NCI-H187 treated with DMSO at 0.1 percent for 48 hours (cell line): ENCODE data around the gene FGD5.

Source experiments
- DNase-seq: peaks from one replicate; lab custom pipeline; 2025; lab: John Stamatoyannopoulos, UW

Gene FGD5, protein sequence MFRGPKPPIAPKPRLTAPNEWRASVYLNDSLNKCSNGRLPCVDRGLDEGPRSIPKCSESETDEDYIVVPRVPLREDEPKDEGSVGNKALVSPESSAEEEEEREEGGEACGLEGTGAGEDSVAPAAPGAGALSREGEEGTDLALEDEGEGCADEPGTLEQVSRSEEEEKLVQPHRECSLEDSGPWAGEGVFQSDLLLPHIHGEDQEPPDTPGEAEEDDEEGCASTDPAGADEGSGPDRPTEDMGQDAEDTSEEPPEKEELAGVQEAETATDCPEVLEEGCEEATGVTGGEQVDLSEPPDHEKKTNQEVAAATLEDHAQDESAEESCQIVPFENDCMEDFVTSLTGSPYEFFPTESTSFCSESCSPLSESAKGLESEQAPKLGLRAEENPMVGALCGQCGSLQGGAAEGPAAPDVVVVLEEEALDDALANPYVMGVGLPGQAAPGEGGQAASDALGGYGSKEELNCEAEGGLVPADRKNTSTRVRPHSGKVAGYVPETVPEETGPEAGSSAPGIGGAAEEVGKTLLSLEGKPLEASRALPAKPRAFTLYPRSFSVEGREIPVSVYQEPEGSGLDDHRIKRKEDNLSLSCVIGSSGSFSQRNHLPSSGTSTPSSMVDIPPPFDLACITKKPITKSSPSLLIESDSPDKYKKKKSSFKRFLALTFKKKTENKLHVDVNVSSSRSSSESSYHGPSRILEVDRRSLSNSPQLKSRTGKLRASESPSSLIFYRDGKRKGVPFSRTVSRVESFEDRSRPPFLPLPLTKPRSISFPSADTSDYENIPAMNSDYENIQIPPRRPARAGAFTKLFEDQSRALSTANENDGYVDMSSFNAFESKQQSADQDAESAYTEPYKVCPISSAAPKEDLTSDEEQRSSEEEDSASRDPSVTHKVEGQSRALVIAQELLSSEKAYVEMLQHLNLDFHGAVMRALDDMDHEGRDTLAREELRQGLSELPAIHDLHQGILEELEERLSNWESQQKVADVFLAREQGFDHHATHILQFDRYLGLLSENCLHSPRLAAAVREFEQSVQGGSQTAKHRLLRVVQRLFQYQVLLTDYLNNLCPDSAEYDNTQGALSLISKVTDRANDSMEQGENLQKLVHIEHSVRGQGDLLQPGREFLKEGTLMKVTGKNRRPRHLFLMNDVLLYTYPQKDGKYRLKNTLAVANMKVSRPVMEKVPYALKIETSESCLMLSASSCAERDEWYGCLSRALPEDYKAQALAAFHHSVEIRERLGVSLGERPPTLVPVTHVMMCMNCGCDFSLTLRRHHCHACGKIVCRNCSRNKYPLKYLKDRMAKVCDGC (N-terminal part only)

GRCh38 chr3:14818804-14819500, at the start of gene FGD5:
FGD5 (plus strand) TSS chr3:14818962; CDS start chr3:14819072, 110 bp downstream.
- DNase-seq: no peak

- no peak for DNase-seq
Observed at GRCh38 chr3:14769544-14770325, 49.0 kb upstream of the FGD5 start.

DNA sequence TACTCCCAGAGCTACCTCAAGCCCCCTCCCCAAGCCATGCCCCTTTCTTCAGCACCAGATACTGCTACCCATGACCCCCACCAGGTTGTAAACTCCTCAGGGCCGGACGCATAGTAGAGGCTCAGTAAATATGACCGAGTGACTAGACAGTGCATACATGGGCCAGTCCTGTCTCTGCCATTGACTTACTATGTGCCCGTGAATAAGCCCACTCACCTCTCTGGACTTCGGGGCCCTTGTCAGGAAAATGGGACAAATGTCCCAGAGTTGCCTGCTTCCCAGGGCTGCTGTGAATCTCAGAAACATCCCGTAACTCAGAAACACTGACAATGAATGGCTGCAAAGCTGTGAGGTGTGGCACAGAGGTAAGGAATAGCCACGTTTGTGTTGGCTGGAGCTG, 48.2 kb upstream of the FGD5 start:
- DNase-seq: no peak

DNA sequence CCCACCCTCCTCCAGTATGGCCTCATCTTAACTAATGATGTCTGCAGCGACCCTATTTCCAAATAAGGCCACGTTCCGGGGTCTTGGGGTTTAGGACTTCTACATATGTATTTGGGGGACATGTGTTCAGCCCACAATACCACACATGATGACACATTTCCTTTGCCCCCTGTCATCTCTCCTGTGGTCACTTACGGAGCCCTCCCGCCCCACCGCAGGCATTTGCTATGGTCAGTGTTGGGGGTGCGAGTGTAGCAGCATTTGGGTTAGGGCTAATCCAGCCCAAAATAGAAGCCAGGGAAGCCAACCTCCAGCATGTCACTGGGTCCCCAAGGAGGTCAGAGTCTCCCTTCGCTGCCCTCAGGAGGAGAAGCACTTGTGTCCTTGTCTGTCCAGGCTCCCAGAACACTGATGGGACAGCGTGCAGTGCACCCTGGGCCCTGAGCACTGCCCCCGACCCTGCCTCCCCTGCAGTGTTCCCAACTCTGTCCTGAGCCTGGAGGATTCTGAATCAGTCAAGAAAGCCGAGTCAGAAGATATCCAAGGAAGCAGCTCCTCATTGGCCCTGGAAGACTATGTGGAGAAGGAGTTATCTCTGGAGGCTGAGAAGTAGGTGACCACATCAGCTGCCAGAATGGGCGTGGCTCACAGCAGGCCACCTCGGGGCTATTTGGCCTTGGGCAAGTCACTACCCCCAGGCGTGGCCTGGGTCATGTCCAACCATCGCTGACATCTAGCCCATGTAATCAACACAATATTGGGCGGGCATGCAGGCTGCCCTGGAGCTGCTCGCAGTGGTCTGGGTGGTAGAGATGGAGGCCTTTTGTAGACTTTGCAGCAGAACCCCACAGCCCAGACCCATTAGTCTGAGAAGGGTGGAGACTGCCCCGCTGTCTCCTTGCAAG, 46.9 kb upstream of the FGD5 start:
- DNase-seq: no peak

DNA sequence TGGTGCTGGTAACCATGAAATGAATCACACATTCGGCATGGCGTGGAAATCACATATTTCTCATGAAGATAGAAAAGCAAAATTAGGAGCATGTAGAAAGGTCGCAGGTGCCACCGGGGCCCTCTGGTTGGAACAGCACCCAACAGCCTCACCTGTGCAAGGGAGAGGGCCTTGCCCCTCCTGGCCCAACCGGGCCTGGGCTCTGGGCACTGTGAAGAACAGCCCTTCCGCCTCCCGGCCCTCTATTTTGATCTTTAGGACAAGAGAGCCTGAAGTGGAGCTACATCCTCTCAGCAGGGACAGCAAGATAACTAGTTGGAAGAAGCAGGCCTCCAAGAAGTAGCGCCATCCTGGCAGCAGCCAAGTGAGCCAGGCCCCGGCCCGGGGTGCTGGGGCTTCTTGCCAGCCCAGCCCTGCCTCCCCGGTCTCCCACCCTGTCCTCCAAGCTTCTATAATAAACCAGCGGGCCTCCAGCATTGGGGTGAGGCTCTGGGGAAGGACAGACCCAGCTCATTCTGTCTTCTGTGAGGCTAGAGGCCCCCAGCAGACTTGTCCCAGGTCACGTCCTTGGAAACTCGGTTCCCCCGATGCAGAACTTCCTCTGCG, 46.1 kb upstream of the FGD5 start:
- no peak for DNase-seq

GRCh38 chr3:14773281-14773680, 45.5 kb upstream of the FGD5 start:
- no peak for DNase-seq

DNA sequence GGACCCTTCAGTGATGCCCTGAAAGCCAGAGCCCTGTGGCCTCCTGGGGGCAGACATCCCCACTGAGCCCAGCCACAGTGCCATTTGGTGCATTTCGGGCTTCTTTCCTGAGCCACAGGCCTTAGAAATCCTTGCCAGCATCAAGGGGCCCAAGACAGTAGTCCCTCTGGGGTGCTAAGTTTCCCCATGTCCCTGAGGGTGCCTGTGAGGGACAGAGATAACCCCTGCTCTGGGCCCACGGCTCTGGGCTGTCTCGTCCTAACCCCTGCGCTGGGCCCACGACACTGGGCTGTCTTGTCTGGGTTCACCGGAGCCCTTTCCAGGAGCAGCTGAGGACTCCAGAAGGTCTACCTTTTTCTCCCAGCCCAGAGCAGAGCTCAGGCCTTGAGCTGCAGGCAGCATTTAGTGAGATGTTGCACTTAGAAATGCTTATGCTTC, 45.1 kb upstream of the FGD5 start:
- DNase-seq: no peak

DNA sequence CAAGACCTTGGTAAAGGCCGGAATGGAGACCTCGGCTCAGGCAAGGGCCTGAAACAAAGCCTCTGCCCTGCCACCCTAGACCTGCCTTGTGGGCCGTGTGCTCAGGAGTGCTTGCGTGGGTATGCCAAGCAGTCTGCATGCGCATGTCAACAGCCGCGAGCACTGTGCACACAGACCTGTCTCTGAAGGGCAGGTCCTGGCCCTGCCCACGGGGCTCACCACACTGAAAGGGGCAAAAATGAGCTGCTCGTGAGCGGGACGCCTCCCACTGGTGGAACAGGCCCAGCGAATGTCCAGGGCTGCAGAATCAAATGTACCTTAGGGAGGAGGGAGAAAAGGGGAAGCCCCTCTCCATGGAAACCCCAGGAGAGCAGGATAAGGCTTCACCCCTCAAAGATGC, 44.3 kb upstream of the FGD5 start:
- DNase-seq: no peak

DNA sequence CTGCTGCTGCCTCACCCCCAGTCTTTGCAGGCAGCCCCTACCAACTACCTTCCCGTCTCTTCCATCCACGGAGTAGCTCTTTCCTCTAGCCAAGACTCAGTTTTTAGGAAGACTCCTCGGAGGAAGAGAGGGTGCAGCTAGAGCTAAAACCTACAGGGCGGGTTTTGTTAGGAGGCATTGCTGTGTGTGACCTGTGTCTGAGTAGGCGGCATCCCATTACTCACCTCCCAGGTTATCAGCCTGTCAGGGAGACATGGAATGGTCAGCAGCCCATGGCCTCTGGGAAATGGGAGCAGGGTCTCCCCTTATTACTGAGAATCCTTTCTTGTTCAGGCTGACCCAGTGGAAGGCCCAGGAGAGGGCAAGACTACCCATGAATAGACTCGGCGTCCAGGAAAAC, 43.8 kb upstream of the FGD5 start:
- no peak for DNase-seq

DNA sequence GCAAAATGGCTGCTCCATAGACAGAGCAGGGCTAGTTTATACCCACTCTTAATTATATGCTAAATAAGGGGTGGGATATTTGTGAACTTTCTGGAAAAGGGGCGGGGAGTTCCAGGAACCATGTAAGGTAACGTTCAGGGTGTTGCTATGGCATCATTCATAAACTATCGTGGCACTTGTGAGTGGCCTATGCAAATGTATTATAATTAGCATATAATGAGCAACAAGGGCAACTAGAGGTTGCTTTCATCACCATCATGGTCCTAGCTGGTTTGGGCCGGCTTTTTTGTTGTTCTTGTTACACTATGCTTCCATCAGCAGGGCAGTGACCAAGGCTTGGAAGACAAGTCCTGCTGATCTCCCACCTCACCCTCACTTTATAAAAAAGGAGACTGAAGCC, 43.2 kb upstream of the FGD5 start:
- DNase-seq: no peak

DNA sequence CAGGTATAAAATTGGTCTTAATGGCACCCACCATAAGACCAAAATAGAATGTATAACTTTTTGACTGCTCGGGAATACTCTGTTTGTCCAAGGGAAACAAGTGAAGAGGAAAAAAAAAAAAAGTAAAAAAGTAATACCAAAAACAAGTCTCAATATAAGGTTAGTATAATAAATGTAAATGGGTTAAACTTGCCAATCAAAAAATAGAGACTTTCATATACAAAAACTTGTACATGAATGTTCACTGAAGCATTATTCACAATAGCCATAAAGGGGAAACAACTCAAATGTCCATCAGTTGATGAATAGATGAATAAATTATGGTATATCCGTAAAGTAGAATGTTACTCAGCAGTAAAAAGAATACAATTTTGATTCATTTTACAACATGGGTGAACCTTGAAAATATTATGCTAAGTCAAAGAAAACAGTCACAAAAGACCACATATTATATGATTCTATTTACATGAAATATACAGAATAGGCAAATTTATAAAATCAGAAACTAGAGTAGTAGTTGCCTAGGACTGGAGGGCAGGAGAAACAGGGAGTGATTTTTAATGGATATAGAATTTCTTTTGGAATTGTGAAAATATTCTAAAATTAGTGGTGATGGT, 39.6 kb upstream of the FGD5 start:
- DNase-seq: no peak

DNA sequence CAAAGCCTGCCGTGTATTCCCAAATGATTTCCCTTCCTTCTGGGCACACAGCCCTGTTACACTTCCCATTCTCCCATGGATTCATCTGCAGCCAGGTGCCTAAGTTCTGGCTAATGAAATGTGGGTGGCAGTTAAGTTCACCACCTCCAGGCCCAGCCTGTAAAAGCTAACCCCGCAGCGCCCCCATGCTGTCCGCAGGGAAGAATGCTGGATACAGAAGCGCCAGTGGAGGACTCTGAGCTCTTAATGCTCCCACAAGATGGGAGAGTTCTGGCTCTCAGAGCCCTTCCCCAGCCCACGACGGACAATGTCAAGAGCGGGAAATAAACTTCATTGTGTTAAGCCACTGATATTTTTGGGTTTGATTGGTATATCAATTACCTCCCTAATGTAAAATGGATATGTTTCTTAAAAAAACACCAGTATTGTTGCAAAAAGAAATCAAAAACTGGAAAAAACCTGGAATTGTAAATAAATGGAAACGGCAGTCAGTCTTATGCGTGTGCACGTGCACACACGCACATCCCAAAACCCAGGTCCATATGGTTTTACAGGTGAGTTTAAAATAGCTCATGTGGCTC, 37.7 kb upstream of the FGD5 start:
- DNase-seq: no peak

- no peak for DNase-seq
Observed at GRCh38 chr3:14783480-14784086, 35.2 kb upstream of the FGD5 start.

- no peak for DNase-seq
Observed at GRCh38 chr3:14784087-14784681, 34.6 kb upstream of the FGD5 start.

DNA sequence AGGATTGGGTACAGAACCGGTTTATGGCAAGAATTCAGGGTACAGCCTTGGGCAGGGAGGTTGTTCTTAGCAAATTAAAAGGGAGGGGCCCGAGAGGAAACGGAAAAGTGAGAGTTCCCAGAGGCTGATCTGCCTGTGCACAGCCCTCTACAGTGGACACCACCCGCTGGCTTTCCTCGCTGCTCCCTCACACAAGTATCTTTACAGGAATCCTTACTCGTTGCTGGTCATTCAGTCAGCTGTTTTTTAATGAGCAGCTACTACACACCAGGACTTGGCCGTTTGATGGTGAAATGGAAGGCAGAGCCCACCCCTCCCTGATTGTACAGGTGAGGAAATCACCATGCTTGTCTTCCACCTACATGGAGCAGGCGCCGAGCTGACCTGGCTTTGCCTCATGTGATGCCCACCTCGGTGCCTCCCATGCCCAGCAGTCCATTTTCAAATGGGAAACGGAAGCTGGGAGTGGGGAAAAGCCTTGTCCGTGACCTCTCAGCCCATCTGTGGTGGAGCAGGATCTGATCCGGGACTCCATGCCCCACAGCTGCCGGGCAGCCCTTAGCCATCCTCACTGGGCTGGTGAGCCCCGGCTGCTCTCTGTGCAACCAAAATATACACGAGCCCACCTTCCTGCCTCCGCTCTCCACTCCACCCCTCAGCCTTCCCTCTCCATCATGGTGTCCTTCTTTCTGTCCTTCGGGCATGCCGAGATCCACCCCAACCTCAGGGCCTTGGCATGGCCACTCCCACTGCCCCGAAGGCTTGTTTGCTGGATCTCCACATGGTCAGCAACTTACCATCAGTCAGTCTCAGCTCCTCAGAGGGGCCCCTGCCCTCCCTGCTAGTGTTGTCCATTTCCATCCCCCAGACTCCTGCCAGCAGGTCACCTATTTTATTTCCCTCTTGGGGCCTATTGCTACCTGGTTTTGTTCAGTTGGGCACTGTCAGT, 33.3 kb upstream of the FGD5 start:
- no peak for DNase-seq

GRCh38 chr3:14786369-14786768, 32.4 kb upstream of the FGD5 start:
- DNase-seq: no peak
